HG03103 (cell line): ENCODE data around the gene AMPD2.
"Not testable (repeated sequence)": the region's sequence is repeated elsewhere in the genome, so short reads cannot be mapped to it uniquely, and the experiment has no call there.

Source experiments
- ATAC-seq: cut with Tn5 transposase; IDR thresholded peaks from one replicate; pipeline ENCODE4 v1.9.1; 2021; ENCODE audit warnings: low read depth; ENCODE audit not compliant: unreplicated experiment

The AMPD2 gene

DNA sequence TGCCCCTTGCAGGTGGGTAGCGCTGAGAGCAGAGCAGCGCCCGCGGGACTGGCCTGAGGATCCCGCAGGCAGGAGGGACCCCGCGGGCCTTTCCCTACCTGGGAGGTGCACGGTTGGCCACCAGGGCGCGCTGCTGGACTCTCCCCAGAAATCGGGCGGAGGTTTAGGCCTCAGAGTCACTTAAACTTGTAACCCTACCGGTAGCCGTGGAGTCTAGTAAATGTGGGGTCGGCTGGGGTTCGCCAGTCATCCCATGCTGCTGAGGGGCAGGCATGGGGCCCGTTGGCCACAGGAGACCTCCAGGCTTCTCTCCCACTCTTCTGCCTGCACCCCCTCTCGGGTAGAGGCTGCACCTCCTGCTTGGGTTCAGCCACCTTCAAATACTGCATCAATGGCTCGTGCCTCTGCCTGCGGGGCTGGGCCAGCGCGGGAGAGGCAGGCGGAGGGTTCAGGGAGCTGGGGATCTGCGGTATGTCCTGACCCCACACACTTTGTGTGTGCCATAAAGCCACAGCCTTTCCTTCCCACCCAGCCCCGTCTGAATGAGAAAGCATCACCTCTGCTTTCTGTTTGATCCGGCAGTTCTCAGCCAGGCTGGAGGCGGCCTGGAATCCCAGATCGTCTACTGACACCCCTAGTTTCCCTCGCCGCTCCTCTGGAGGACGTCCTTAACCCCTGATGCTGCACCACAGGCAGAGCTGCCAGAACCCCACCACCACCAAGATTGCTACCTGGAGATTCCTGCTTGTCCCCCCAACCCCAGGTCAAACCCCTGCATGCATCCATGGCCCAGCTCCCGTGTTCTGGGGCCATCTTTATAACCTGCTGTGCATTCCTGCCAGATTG, 24.0 kb downstream of the AMPD2 start:
- peak; percentile 69 for ATAC-seq

GRCh38 chr1:109644670-109645069, 25.0 kb downstream of the AMPD2 start:
- no peak for ATAC-seq

GRCh38 chr1:109649491-109649914, 29.9 kb downstream of the AMPD2 start:
- no peak for ATAC-seq

DNA sequence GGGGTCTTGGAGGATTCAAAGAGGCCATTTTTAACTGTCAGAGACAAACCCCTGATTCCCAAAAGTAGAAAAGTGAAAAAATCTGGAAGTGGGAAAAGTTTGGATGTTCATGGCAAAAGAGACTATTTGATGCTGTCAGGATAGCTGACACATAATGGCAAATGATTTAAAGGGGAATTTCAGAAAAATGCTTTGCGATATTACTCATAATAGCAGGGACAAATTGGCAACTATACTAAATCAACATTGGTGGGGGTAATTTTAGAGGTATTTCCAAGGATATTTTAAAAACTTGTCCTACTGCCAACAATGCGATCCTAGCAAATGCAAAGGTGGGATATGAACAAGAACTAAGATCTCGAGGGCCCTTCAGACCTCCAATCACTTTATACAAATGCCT, 31.0 kb downstream of the AMPD2 start:
- ATAC-seq = no peak

DNA sequence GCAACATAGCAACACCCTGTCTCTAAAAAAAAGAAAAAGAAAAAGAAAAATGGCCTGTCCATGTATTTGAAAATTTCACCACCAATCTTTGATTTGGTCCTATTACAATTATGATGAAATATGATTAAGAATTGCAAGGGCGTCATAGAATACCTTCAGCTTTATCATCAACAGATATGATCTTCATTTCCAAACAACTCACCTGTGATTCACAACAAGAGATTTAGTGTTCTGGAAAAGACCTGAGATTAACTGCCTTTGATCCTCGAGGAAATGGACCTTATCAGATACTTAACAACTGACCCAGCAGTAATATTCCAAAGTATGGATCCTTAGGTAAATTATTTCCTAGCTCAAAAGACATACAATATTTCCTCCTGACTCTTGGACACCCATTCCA, 32.8 kb downstream of the AMPD2 start:
- ATAC-seq = no peak

DNA sequence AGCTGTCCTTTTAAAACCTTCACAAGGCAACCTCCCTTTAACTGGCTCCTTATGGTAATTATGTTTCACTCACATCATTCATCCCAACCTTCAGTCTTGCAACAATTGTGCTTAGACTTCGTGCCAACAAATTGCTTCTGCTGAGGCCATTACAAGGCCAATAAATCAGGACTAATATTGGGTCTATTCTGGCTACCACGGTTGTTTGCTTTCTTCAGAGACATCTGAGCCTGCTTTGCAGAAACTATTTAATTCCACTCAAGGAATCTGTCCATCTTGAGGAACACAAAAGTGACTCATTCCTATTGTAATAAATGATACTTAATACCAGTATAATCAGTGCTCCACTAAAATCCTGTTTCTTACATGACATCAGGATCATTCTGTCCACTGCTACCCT, 33.7 kb downstream of the AMPD2 start:
- no peak for ATAC-seq

GRCh38 chr1:109654519-109654918, 34.9 kb downstream of the AMPD2 start:
- ATAC-seq = no peak

GRCh38 chr1:109655615-109656519, 36.2 kb downstream of the AMPD2 start, which contains the start of gene GSTM4:
Gene GSTM4, plus strand, starts transcription at chr1:109656099. Its CDS starts 291 bp downstream, at chr1:109656390.
- peak; percentile 74 for ATAC-seq

- ATAC-seq = no peak
Measured at GRCh38 chr1:109657395-109657794, 37.8 kb downstream of the AMPD2 start.

DNA sequence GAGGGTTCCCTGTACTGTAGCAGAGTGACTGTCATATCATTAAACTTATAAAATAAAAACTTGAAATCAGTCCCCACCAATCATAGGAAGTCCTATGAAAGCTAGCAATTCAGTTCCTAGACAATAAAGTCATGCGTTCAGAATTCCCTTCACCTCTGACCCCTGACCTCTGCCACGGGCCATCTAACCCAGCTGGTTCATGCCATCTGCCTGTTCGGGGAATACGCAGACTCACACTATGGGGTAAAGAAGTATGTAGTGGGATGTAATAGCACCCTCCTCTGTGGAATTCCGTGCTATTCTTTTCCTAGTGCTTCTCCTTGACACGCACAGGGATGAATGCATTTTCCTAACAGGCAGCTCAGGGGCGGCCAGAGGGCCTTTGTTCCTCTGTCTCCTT, 38.3 kb downstream of the AMPD2 start:
- ATAC-seq = no peak

GRCh38 chr1:109658533-109659042, 39.0 kb downstream of the AMPD2 start:
- ATAC-seq = no peak

DNA sequence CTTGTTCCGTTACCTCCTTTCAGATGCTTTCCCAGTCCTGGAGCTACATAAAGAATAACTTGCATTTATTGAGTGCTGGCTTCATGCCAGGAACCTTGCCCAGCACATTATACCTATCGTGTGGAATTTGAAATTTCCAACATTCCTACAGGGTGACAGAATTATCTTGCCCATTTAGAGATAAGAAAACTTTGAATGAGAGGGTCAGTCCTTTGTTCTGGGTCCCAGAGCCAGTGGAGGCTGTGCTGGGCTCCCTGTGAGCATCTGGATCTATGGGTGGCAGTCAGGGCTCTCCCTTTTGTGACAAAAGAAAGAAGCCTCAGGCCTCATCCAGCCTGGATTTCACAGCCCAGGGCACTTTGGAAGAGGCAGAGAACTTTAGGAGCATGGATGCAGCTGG, 39.5 kb downstream of the AMPD2 start:
- no peak for ATAC-seq

- no peak for ATAC-seq
Measured at GRCh38 chr1:109659997-109660690, 40.5 kb downstream of the AMPD2 start.

GRCh38 chr1:109660691-109661026, 41.0 kb downstream of the AMPD2 start:
- ATAC-seq = not testable (repeated sequence)

DNA sequence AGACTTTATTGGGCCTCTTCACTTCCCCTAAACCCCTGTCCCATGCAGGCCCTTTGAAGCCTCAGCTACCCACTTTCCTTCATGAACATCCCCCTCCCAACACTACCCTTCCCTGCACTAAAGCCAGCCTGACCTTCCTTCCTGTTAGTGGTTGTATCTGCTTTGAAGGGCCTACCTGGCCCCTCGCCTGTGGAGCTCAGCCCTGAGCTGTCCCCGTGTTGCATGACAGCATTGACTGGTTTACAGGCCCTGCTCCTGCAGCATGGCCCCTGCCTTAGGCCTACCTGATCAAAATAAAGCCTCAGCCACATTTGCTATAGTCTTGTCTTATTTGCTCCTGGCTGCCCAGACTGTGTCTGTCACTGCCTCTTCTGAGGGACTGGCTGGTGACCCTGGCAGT, 41.8 kb downstream of the AMPD2 start:
- ATAC-seq = no peak

GRCh38 chr1:109664671-109665070, 45.0 kb downstream of the AMPD2 start:
- no peak for ATAC-seq

- ATAC-seq = peak; percentile 92
Measured at GRCh38 chr1:109667452-109668122, 48.0 kb downstream of the AMPD2 start, which contains the start of gene GSTM2. Gene GSTM2, plus strand, starts transcription at chr1:109668057. Its CDS starts 59 bp downstream, at chr1:109668116.

DNA sequence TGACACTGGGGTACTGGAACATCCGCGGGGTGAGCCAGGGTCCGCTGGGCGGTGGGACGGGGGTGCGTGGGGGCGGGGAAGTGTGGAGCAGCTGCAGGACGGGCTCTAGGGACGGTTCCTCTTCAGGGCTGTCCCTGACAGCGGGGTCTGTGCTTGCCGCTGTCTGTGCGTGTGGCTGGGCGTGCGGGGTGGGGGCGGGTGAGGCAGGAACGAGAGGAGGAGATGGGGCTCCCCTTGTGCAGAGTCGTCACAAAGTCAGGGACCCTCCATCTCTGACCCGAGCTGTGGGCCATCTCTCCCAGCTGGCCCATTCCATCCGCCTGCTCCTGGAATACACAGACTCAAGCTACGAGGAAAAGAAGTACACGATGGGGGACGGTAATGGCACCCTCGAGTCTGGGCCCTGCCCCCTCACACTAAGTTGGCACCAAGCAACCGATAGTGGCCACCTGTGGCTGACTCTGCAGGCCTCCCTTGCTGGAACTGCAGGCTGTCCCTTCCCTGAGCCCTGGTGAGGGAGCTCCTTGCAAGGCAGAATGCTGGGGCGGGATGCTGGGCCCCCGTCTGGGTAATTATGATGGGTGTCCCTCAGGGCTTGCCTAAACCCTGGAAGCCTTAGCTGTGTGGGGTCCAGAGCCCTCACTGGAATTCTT, 48.6 kb downstream of the AMPD2 start:
- no peak for ATAC-seq

GRCh38 chr1:109669246-109669948, 49.8 kb downstream of the AMPD2 start:
- no peak for ATAC-seq
